SK-N-SH (cell line): ENCODE measurements around the gene SPINK6. TPM values are rescaled to one million over a fixed set of nuclear protein-coding genes. Genes with fewer than 3 reads are reported as not detected.

Source experiments
- CTCF ChIA-PET: fragments of 300-600, 350-600 bp; formaldehyde crosslinking; extraction: SDS; loops from one replicate; lab custom pipeline; 2021; lab: Yijun Ruan, JAX
- POLR2A ChIA-PET: fragments of 350-600 bp; sonication (Branson Sonifier 250); formaldehyde crosslinking; extraction: SDS; loops from one replicate; lab custom pipeline; 2020; ENCODE audit warnings: antibody characterized with exemption, inconsistent platforms; lab: Yijun Ruan, JAX
- DNase-seq: peaks from one replicate; pipeline ENCODE4 v3.0.0; 2012
- H2AFZ ChIP-seq: fragments of 200-600 bp; sonication (generic); 2 replicates; pipeline ENCODE4 v1.8.1; 2016; ENCODE audit warnings: antibody characterized with exemption, mild to moderate bottlenecking, low read depth
- H3F3A ChIP-seq: fragments of 200-600 bp; sonication (generic); replicated peaks from 2 replicates; pipeline ENCODE3; 2016; ENCODE audit warnings: antibody characterized with exemption, mild to moderate bottlenecking; ENCODE audit not compliant: insufficient read depth
- H3K27ac ChIP-seq, 2 experiments: fragments of 200-500 bp in 1 of 2; fragments of 200-600 bp in 1 of 2; sonication (Bioruptor generic) in 1 of 2; sonication (generic), shearing (Covaris generic) in 1 of 2; 2 replicates each; pipeline versions ENCODE4 v1.5.1 to v1.6.1; 2014 to 2016; ENCODE audit warnings: low read depth in 2 of 2, inconsistent platforms in 1 of 2, low read length in 1 of 2, mild to moderate bottlenecking in 1 of 2, mixed read lengths in 1 of 2
- H3K27me3 ChIP-seq: fragments of 200-600 bp; sonication (generic), shearing (Covaris generic); 2 replicates; pipeline ENCODE4 v1.6.1; 2016; ENCODE audit warnings: mixed run types; ENCODE audit not compliant: insufficient read depth
- H3K36me3 ChIP-seq, 2 experiments: fragments of 200-500 bp in 1 of 2; fragments of 200-600 bp in 1 of 2; sonication (Bioruptor generic) in 1 of 2; sonication (generic) in 1 of 2; replicated peaks in 1 of 2; 2 replicates each; pipeline versions ENCODE3 to v1.5.1; 2014 to 2016; ENCODE audit warnings: low read length in 1 of 2, mild to moderate bottlenecking in 1 of 2; ENCODE audit not compliant: insufficient read depth in 2 of 2, control insufficient read depth in 1 of 2
- H3K4me1 ChIP-seq, 2 experiments: fragments of 200-500 bp in 1 of 2; fragments of 200-600 bp in 1 of 2; sonication (Bioruptor generic) in 1 of 2; sonication (generic), shearing (Covaris generic) in 1 of 2; 2 replicates each; pipeline versions ENCODE4 v1.5.1 to v1.6.1; 2014 to 2016; ENCODE audit warnings: low read depth in 1 of 2, low read length in 1 of 2, mixed run types in 1 of 2; ENCODE audit not compliant: insufficient read depth in 2 of 2, control insufficient read depth in 1 of 2
- H3K4me2 ChIP-seq: fragments of 200-600 bp; sonication (generic), shearing (Covaris generic); 2 replicates; pipeline ENCODE4 v1.6.1; 2017; ENCODE audit warnings: mixed run types
- H3K4me3 ChIP-seq, 2 experiments: fragments of 200-500 bp in 1 of 2; fragments of 200-600 bp in 1 of 2; sonication (Bioruptor generic) in 1 of 2; sonication (generic), shearing (Covaris generic) in 1 of 2; 2 replicates each; pipeline versions ENCODE4 v1.5.1 to v1.8.1; 2014 to 2016; ENCODE audit warnings: low read depth in 2 of 2, inconsistent platforms in 1 of 2, low read length in 1 of 2, mild to moderate bottlenecking in 1 of 2, mixed read lengths in 1 of 2, moderate library complexity in 1 of 2
- H3K79me2 ChIP-seq: fragments of 200-600 bp; sonication (generic); 2 replicates; pipeline ENCODE4 v1.8.1; 2017; ENCODE audit warnings: mild to moderate bottlenecking; ENCODE audit not compliant: insufficient read depth
- H3K9ac ChIP-seq: fragments of 200-600 bp; sonication (generic); 2 replicates; pipeline ENCODE4 v1.6.1; 2017; ENCODE audit warnings: mixed run types
- H3K9me2 ChIP-seq: fragments of 200-600 bp; sonication (generic); 2 replicates; pipeline ENCODE4 v1.6.1; 2017; ENCODE audit warnings: mixed run types
- H3K9me3 ChIP-seq: fragments of 200-600 bp; sonication (generic); 2 replicates; pipeline ENCODE4 v1.6.1; 2017; ENCODE audit warnings: mixed run types, mild to moderate bottlenecking, moderate library complexity
- H4K20me1 ChIP-seq: fragments of 200-600 bp; sonication (generic); 2 replicates; pipeline ENCODE4 v1.6.1; 2017; ENCODE audit warnings: mild to moderate bottlenecking, mixed run types; ENCODE audit not compliant: insufficient read depth
- CTCF ChIP-seq: fragments of 200-600 bp; sonication (generic); IDR thresholded peaks from 2 replicates; pipeline ENCODE4 v1.6.1; 2017; ENCODE audit warnings: antibody characterized with exemption, mild to moderate bottlenecking, moderate library complexity
- ELF1 ChIP-seq: IDR thresholded peaks from 2 replicates; pipeline ENCODE4 v1.4.0; 2012
- FOXM1 ChIP-seq: IDR thresholded peaks from 2 replicates; pipeline ENCODE4 v1.4.0; 2012; ENCODE audit warnings: low read depth, mild to moderate bottlenecking
- IRF3 ChIP-seq: fragments of 150-350 bp; IDR thresholded peaks from 2 replicates; pipeline ENCODE4 v1.6.1; 2016; ENCODE audit warnings: mild to moderate bottlenecking, low read depth, low read length
- MEF2A ChIP-seq: IDR thresholded peaks from 2 replicates; pipeline ENCODE4 v1.4.0; 2012; ENCODE audit warnings: low read depth, borderline replicate concordance
- POLR2AphosphoS5 ChIP-seq: IDR thresholded peaks from 2 replicates; pipeline ENCODE4 v1.6.1; 2012; ENCODE audit warnings: low read depth, low read length
- RCOR1 ChIP-seq: fragments of 150-350 bp; IDR thresholded peaks from 2 replicates; pipeline ENCODE4 v1.6.1; 2017; ENCODE audit warnings: antibody characterized with exemption, low read length
- polyA plus RNA-seq, 3 experiments: library from polyadenylated mRNA; depleted of rRNA; stranded (reverse); fragments of >200 nt; gene quantifications; 2 replicates each; pipeline ENCODE4 v1.2.3, GENCODE V29; 2012
- small RNA-seq, 7 experiments: library from RNA; depleted of rRNA; stranded (forward); fragments of <200 nt; gene quantifications; one replicate each; pipeline ENCODE3, GENCODE V24; 2012

SPINK6 gene
- polyA plus RNA-seq, 1 of the 3 experiments (the other 2 are of a cell fraction), result not detected

- DNase-seq, result no peak
- no peak overlapping the region for H3K4me2 ChIP-seq
- H3K27me3 ChIP-seq, result no peaks in the 10 kb centered on the region
- H3K4me1 ChIP-seq, result no peaks in the 10 kb centered on the region
- POLR2A ChIA-PET, result no interaction called here
- no peak overlapping the region for H2AFZ ChIP-seq
- H3K9ac ChIP-seq, result no peak overlapping the region
- H3K36me3 ChIP-seq, result no peaks in the 10 kb centered on the region
- no peaks in the 10 kb centered on the region for H4K20me1 ChIP-seq
- CTCF ChIA-PET, result interaction anchor here (1.4 kb wide), 1 partner anchor 470 kb away, joined by 5 read pairs; no protein-coding TSS in a partner anchor
- H3K79me2 ChIP-seq, result no peaks in the 10 kb centered on the region
- H3K4me3 ChIP-seq, result no peak overlapping the region
- no peaks in the 10 kb centered on the region for H3F3A ChIP-seq
- no peak overlapping the region for H3K27ac ChIP-seq
- no peaks in the 10 kb centered on the region for H3K9me3 ChIP-seq
- H3K9me2 ChIP-seq, result no peaks in the 10 kb centered on the region
- TF ChIP-seq RCOR1 (no peak), IRF3 (no peak), CTCF (no peak), POLR2AphosphoS5 (no peak), MEF2A (no peak), ELF1 (no peak), FOXM1 (no peak)
Observed at GRCh38 chr5:148261221-148261620, 58.4 kb downstream of the SPINK6 start.

Small RNA genes lying within 50 kb of the gene (small RNA-seq; reads per million reads assigned to genes)
- gene HMGN1P16, result 0 reads per million in 7 experiments

Other genes with a start within 250 kb of the SPINK6 start
- gene SPINK5, start 139.1 kb upstream of the SPINK6 start, polyA plus RNA-seq (2012; rRNA removed), result not detected in 2 replicates
- not detected in 2 replicates for gene SPINK14, start 34.5 kb upstream of the SPINK6 start, polyA plus RNA-seq (2012; rRNA removed)
- gene MARCOL, start 35.5 kb downstream of the SPINK6 start, polyA plus RNA-seq (2012; rRNA removed), result not detected in 2 replicates
- not detected in 2 replicates for gene SPINK13, start 65.8 kb downstream of the SPINK6 start, polyA plus RNA-seq (2012; rRNA removed)
- gene SPINK7, start 109.4 kb downstream of the SPINK6 start, polyA plus RNA-seq (2012; rRNA removed), result not detected in 2 replicates
- not detected in 2 replicates for gene SPINK9, start 132.5 kb downstream of the SPINK6 start, polyA plus RNA-seq (2012; rRNA removed)
- gene FBXO38, start 180.9 kb downstream of the SPINK6 start, polyA plus RNA-seq (2012; rRNA removed), result 15.3 and 15.5 TPM in 2 replicates